Activated CD4-positive, alpha-beta memory T cell treated with anti-CD3 and anti-CD28 coated beads, Interleukin-2, amount 10 ng/mL, durations not matched to agents 7 days and 5 days (primary cell): Measurements from ENCODE around the gene RIN1. TPM values are rescaled to one million over a fixed set of nuclear protein-coding genes. Genes with fewer than 3 reads are reported as not detected.
"Not testable (repeated sequence)": the region's sequence is repeated elsewhere in the genome, so short reads cannot be mapped to it uniquely, and the experiment has no call there.

Source experiments
- CTCF ChIA-PET: fragments of 350-600 bp; sonication (Branson Sonifier 250); formaldehyde crosslinking; loops from one replicate; lab custom pipeline; 2021; ENCODE audit warnings: antibody characterized with exemption, inconsistent platforms; lab: Charles Lee
- POLR2A ChIA-PET: fragments of 350-600 bp; sonication (Branson Sonifier 250); formaldehyde crosslinking; loops from one replicate; lab custom pipeline; 2021; ENCODE audit warnings: antibody characterized with exemption; lab: Charles Lee
- DNase-seq: peaks from one replicate; pipeline ENCODE4 v3.0.0-alpha.2; 2020
- H3K27ac Mint-ChIP-seq: one replicate; pipeline ENCODE4 v1.8.0; 2021; ENCODE audit warnings: mild to moderate bottlenecking, mixed read lengths
- H3K27me3 Mint-ChIP-seq: one replicate; pipeline ENCODE4 v1.8.0; 2021; ENCODE audit warnings: mixed read lengths
- H3K36me3 Mint-ChIP-seq: one replicate; pipeline ENCODE4 v1.8.0; 2021; ENCODE audit warnings: low read depth, mixed read lengths
- H3K4me1 Mint-ChIP-seq: one replicate; pipeline ENCODE4 v1.8.0; 2021; ENCODE audit warnings: mixed read lengths
- H3K4me3 Mint-ChIP-seq: one replicate; pipeline ENCODE4 v1.8.0; 2021; ENCODE audit warnings: mild to moderate bottlenecking, mixed read lengths
- H3K9me3 Mint-ChIP-seq: one replicate; pipeline ENCODE4 v1.8.0; 2021; ENCODE audit warnings: mixed read lengths
- total RNA-seq, 2 experiments: library from RNA; stranded (reverse); gene quantifications; one replicate each; pipeline ENCODE4 v1.2.3, GENCODE V29; 2021

The RIN1 gene
- total RNA-seq, 2 experiments from 2014 or later, result 0.43 to 0.73 TPM

DNA sequence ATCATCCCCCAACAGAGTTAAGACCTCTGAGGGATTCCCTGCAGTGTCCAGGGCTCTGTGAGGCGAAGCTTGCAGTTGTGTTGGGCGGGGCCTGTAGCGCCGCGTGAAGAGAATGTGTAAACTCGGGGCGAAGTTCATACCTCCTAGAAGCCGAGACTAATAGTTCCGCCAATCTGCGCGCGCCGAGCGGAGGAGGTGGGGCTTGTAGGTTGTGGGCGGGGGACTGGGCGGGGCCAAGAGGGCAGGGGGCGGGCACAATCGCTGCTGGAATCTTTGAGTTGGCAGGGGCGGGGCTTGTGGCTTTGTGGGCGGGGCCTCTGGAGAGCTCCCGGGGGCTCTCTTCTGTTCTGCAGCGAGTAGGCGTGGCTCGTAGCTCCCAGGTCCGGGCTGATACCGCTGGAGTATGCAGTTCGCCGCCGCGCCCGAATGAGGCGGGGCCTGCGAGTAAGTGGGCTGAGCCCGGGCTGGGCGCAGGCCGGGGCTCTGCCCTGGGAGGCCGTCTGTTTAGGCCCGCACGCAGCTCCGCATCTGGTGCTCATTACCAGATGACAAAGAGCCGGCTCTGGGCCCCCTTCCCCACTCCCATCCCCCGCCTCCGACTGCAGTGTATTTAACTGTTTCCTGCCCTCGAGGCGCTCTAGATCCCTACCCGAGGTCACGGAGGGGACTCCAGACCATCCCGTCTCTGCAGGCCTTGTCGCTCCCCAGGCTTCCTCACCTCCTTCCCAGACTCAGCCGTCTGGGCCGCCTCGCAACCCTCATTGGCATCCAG is 23.5 kb downstream of the RIN1 start:
- Mint-ChIP-seq H3K9me3 (no peaks in the 10 kb centered on the region), H3K27me3 (peaks cover 7% of the 10 kb centered on the region), H3K4me3 (peak overlapping the region; percentile 85), H3K27ac (peak overlapping the region; percentile 90), H3K36me3 (no peaks in the 10 kb centered on the region), H3K4me1 (peaks cover 21% of the 10 kb centered on the region)
- peak; percentile 98 for DNase-seq
- POLR2A ChIA-PET, result interaction anchor here (1.0 to 3.9 kb wide), 16 partner anchors 12 to 304 kb away, joined by 3 to 30 read pairs (median 6); partner anchors contain the start of genes B4GAT1, BRMS1, DPP3 and RBM14
- CTCF ChIA-PET, result interaction anchor here (0.6 to 3.3 kb wide), 28 partner anchors 9 to 365 kb away, joined by 3 to 73 read pairs (median 8); partner anchors contain the start of genes B4GAT1, BRMS1, DPP3 and MRPL11

DNA sequence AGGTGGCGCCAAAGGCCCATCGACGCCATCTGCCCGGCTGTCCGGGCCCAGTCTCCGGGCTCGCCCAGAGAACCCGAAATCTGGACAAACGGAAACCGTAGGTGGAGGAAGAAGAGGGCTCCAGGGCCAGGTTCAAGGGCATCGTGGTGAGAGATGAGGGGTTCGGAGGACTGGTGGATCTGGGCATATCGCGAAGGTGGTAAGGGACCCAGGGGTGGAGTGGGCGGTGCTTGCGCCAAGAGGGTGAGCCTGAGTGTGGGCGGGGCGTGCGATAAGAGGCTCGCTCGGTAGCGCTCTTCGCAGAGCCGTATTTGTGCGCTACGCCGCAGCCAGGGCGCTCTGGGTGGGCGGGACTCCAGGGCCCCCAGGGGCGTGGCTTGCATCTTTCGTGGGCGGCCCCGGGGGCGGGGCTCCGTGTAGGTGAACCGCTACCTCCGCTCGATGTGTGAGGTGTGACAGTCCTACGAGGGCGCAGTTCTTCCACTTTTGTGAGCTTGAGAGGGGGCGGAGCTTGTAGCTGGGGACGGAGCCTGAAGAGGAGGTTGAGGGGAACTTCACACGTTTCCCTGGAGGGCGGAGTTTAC is 24.2 kb downstream of the RIN1 start:
- POLR2A ChIA-PET, result interaction anchor here (0.7 to 3.9 kb wide), 17 partner anchors 12 to 304 kb away, joined by 3 to 30 read pairs (median 6); partner anchors contain the start of genes B4GAT1, BRMS1, DPP3 and RBM14
- Mint-ChIP-seq H3K27me3 (peaks cover 10% of the 10 kb centered on the region), H3K4me3 (peak overlapping the region; percentile 85), H3K9me3 (no peaks in the 10 kb centered on the region), H3K36me3 (no peaks in the 10 kb centered on the region), H3K27ac (peak overlapping the region; percentile 90), H3K4me1 (peaks cover 16% of the 10 kb centered on the region)
- DNase-seq, result peak; percentile 97
- CTCF ChIA-PET, result interaction anchor here (0.6 to 3.3 kb wide), 34 partner anchors 10 to 366 kb away, joined by 3 to 73 read pairs (median 5); partner anchors contain the start of genes B4GAT1, BRMS1, DPP3 and MRPL11

DNA sequence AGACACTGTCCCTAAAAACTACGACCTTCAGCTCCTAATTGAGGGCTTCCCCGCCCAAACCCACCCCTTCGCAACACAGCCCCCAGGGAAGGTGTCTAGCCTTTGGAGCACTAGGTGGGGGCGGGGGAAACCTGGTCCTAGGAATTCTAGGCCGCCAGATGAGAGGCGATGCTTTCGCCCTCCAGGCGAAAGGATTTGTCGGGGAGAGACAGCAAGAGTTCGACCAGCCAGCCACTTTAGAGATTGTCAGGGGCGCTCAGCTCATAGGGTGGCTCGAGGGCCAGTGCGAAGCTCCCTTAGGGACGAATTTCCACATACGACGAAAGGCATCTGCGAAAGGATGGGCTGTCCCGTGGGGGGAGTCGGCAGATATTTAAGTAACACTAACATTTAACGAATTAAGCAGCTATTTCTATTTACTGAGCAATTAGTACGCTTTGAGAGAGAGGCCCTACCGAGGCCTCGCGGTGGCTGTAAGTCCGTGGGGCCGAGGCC is 24.7 kb downstream of the RIN1 start:
- Mint-ChIP-seq H3K36me3 (no peaks in the 10 kb centered on the region), H3K27me3 (peaks cover 10% of the 10 kb centered on the region), H3K4me3 (peak overlapping the region; percentile 85), H3K27ac (peak overlapping the region; percentile 90), H3K9me3 (no peaks in the 10 kb centered on the region), H3K4me1 (peaks cover 16% of the 10 kb centered on the region)
- ChIA-PET POLR2A (interaction anchor here (0.7 to 3.9 kb wide), 13 partner anchors 13 to 305 kb away, joined by 3 to 30 read pairs (median 7); partner anchors contain the start of genes B4GAT1, BRMS1, DPP3 and RBM14), CTCF (interaction anchor here (0.6 to 3.3 kb wide), 27 partner anchors 9 to 366 kb away, joined by 3 to 73 read pairs (median 9); partner anchors contain the start of genes B4GAT1, BRMS1, DPP3 and MRPL11)
- no peak for DNase-seq

DNA sequence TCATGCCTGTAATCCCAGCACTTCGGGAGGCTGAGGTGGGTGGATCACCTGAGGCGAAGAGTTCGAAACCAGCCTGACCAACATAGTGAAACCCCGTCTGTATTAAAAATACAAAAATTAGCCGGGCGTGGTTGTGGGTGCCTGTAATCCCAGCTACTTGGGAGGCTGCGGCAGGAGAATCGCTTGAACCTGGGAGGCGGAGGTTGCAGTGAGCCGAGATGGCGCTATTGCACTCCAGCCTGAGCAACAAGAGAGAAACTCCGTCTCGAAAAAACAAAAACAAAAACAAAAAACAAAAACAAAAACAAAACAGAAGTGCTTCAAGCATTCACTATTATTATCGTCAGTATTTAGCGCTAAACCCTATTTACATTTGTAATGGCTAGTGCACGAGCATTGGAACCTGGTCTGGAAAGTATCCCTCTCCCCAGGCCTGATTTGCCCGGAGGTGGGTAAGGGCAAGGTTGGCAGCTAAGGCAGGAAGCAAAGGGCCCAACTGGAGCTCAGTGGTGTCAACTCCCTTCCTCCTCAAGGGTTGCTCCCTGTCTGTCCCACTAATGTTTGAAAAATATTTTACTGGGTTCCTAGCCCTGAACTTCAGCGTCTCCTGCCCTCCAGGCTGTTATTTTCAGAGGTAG is 25.3 kb downstream of the RIN1 start:
- H3K36me3 Mint-ChIP-seq, H3K27ac Mint-ChIP-seq, DNase-seq, H3K9me3 Mint-ChIP-seq, H3K4me3 Mint-ChIP-seq: not testable (repeated sequence)
- CTCF ChIA-PET, result interaction anchor here (0.6 to 3.3 kb wide), 24 partner anchors 9 to 128 kb away, joined by 3 to 73 read pairs (median 10); partner anchors contain the start of genes B4GAT1, BRMS1, MRPL11 and RIN1
- peaks cover 10% of the 10 kb centered on the region for H3K27me3 Mint-ChIP-seq
- H3K4me1 Mint-ChIP-seq, result peaks cover 16% of the 10 kb centered on the region
- POLR2A ChIA-PET, result interaction anchor here (0.7 to 3.9 kb wide), 11 partner anchors 14 to 306 kb away, joined by 3 to 30 read pairs (median 7); partner anchors contain the start of genes B4GAT1, BRMS1, DPP3 and RBM14

DNA sequence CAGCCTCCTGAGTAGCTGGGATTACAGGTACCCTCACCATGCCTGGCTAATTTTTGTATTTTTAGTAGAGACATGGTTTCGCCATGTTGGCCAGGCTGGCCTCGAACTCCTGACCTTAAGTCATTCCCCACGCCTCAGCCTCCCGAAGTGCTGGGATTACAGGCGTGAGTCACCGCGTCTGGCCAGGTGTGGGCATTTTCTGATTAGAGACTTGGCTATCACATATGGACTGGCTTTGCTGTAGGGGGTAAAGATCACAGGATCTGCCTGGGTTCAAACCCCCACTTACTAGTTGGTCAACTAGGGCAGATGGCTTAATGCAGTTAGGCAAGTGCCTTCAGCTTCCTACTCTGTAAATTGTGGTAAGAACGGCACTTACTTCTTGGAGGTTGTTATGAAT is 25.9 kb downstream of the RIN1 start:
- Mint-ChIP-seq H3K4me1 (peaks cover 16% of the 10 kb centered on the region), H3K27me3 (peaks cover 9% of the 10 kb centered on the region), H3K27ac (no peak overlapping the region), H3K36me3 (no peaks in the 10 kb centered on the region), H3K9me3 (no peaks in the 10 kb centered on the region), H3K4me3 (no peak overlapping the region)
- ChIA-PET POLR2A (no interaction called here), CTCF (interaction anchor here (3.1 to 3.3 kb wide), 2 partner anchors 20 to 74 kb away, joined by 52 to 73 read pairs; no protein-coding TSS in a partner anchor)
- no peak for DNase-seq

DNA sequence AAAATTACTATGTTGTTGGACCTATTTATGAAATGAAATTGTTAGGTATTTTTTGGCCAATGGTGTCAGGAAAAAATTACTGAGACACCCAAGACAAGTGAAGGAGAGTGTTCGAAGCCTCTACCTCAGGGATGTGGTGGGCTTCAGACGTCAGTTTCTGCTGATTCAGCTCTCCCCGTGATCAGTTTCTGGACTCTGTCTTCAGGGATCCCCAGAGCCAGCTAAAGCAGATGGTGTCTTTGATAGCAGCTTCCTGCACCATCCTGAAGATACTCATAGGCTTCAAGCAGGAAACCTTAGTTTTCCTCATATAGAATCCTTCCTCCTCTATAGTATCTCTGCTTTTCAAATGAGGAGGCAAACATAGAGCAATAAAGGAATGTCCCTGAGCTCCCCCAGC is 26.8 kb downstream of the RIN1 start:
- Mint-ChIP-seq H3K4me3 (no peak overlapping the region), H3K9me3 (no peaks in the 10 kb centered on the region), H3K27ac (no peak overlapping the region), H3K27me3 (peaks cover 8% of the 10 kb centered on the region), H3K36me3 (no peaks in the 10 kb centered on the region), H3K4me1 (peaks cover 16% of the 10 kb centered on the region)
- ChIA-PET POLR2A (no interaction called here), CTCF (no interaction called here)
- no peak for DNase-seq

DNA sequence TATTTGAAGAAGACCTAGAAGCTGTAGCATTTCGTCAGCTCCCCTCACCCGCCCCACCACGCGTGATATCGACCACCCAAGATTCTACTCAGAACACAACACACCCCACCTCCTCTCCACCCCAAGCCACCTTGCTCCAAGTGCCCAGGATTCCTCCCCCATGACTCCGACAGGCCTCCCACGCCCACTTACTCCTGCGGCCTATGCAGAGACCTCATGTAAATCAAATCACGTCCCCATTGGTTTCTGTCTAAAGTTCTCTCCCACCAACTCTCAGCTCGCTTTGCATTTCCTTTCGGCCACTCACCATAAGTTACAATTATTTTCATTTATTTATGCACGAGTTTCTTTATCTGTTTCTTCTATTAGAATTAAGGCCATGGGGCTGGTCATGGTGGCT is 33.6 kb downstream of the RIN1 start:
- Mint-ChIP-seq H3K27ac (no peak overlapping the region), H3K9me3 (no peaks in the 10 kb centered on the region), H3K36me3 (no peaks in the 10 kb centered on the region), H3K27me3 (peaks cover 3% of the 10 kb centered on the region), H3K4me1 (no peaks in the 10 kb centered on the region), H3K4me3 (no peak overlapping the region)
- CTCF ChIA-PET, result interaction anchor here (0.7 to 1.5 kb wide), 3 partner anchors 9 to 277 kb away, joined by 3 to 6 read pairs (median 3); no protein-coding TSS in a partner anchor
- POLR2A ChIA-PET, result interaction anchor here (1.2 kb wide), 1 partner anchor 14 kb away, joined by 3 read pairs; the partner anchor contains the start of gene YIF1A
- DNase-seq, result no peak

DNA sequence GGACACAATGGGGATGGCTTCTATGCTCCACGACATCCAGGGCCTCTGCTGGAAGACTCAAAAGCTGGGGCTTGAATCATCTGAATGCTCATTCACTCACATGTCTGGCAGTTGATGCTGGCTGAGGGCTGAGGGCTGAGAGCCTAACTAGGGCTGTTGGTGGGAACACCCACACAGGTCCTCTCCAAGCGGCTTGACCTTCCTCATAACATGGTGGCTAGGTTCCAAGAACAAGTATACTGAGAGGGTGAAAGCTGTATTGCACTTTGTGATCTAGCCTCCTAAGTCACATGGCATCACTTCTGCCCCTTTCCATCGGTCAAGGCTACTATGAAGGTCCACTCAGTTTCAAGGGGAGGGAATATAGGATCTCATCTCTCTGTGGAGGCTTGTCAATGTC is 37.0 kb downstream of the RIN1 start:
- H3K36me3 Mint-ChIP-seq, result no peaks in the 10 kb centered on the region
- no peak for DNase-seq
- H3K27ac Mint-ChIP-seq, result no peak overlapping the region
- no peaks in the 10 kb centered on the region for H3K4me1 Mint-ChIP-seq
- CTCF ChIA-PET, result interaction anchor here (3.3 kb wide), 1 partner anchor 13 kb away, joined by 12 read pairs; no protein-coding TSS in a partner anchor
- no peaks in the 10 kb centered on the region for H3K9me3 Mint-ChIP-seq
- peaks cover 3% of the 10 kb centered on the region for H3K27me3 Mint-ChIP-seq
- POLR2A ChIA-PET, result no interaction called here
- H3K4me3 Mint-ChIP-seq, result no peak overlapping the region

DNA sequence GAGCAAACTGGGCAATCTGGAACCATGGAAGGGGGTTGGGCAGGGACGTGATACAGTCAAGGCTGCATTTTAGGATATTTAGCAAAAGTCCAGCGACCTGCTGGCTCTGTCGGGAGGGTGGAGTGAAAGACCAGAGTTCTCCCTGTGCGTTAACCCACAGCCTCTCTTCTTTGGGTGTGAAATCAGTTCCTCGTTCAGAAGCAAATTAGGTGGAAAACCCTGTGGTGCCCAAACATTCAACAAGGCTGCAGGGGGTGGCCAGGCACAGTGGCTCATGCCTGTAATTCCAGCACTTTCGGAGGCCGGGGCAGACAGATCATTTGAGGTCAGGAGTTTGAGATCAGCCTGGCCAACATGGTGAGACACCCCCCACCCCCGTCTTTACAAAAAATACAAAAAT is 38.6 kb downstream of the RIN1 start:
- POLR2A ChIA-PET, result no interaction called here
- no peak overlapping the region for H3K4me3 Mint-ChIP-seq
- CTCF ChIA-PET, result interaction anchor here (3.3 kb wide), 1 partner anchor 14 kb away, joined by 12 read pairs; no protein-coding TSS in a partner anchor
- no peak for DNase-seq
- H3K27me3 Mint-ChIP-seq, result peaks cover 13% of the 10 kb centered on the region
- no peaks in the 10 kb centered on the region for H3K36me3 Mint-ChIP-seq
- H3K9me3 Mint-ChIP-seq, result no peaks in the 10 kb centered on the region
- H3K27ac Mint-ChIP-seq, result no peak overlapping the region
- peaks cover 3% of the 10 kb centered on the region for H3K4me1 Mint-ChIP-seq

DNA sequence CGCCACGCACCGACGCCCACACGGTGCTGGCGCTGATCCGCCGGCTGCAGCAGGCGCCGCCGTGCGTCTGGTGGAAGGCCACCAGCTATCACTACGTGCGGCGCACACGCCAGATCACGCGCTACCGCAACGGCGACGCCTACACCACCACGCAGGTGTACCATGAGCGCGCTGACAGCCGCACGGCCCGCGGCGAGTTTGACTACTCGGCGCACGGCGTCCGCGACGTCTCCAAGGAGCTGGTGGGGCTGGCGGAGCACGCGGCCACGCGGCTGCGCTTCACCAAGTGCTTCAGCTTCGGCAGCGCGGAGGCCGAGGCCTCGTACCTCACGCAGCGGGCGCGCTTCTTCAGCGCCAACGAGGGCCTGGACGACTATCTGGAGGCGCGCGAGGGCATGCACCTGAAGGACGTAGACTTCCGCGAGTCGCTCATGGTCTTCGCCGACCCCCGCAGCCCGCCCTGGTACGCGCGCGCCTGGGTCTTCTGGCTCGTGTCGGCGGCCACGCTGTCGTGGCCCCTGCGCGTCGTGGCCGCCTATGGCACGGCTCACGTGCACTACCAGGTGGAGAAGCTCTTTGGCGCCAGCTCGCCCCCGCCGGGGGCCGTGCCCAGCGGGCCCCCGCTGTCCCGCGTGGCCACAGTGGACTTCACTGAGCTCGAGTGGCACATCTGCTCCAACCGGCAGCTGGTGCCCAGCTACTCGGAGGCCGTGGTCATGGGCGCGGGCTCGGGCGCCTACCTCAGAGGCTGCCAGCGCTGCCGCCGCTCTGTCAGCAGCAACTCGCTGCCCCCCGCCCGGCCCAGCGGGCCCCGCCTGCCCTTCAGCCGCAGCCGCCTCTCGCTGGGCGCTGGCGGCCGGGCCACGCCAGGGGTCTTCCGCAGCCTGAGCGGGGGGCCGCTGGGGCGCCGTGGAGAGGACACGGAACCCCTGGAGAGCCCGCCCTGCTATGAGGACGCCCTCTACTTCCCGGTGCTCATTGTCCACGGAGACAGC is 41.3 kb downstream of the RIN1 start:
- H3K27ac Mint-ChIP-seq, result no peak overlapping the region
- H3K36me3 Mint-ChIP-seq, result no peaks in the 10 kb centered on the region
- peaks cover 16% of the 10 kb centered on the region for H3K4me1 Mint-ChIP-seq
- CTCF ChIA-PET, result no interaction called here
- POLR2A ChIA-PET, result no interaction called here
- no peak for DNase-seq
- peaks cover 29% of the 10 kb centered on the region for H3K27me3 Mint-ChIP-seq
- H3K4me3 Mint-ChIP-seq, result no peak overlapping the region
- no peaks in the 10 kb centered on the region for H3K9me3 Mint-ChIP-seq

DNA sequence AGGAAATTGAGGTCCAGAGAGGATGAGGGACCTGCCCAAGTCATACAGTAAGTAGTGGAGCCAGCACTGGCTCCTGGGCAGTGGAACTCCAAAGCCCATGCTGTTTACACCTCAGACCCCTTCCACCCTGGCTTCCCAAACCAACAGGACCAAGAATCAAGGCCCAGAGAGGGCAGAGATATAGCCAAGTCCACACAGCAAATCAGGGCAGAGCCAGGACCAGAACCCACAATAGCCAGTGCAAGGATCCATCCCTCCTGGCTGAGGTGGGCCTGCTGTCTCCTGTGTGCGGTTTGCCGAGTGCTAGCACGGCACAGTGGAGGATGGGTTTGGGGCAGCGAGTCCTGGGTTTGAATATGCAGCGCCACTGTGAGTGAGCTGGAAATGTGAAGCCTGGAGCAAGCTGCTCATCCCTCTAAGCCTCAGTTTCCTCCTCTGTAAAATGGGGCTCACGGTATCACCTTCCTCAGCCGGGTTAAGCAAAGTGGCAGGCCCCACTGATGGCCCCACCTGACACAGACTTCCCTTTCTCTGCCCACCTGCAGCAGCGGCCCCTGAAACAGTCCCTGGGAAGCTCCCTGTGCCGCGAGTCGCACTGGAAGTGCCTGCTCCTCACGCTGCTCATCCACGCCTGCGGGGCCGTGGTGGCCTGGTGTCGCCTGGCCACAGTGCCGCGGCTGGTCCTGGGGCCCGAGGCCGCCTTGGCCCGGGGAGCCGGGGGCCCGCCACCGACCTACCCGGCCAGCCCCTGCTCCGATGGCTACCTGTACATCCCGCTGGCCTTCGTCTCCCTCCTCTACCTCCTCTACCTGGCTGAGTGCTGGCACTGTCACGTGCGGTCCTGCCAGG is 42.2 kb downstream of the RIN1 start:
- H3K27ac Mint-ChIP-seq, result no peak overlapping the region
- CTCF ChIA-PET, result no interaction called here
- H3K27me3 Mint-ChIP-seq, result peaks cover 29% of the 10 kb centered on the region
- no peak for DNase-seq
- POLR2A ChIA-PET, result no interaction called here
- no peaks in the 10 kb centered on the region for H3K36me3 Mint-ChIP-seq
- no peaks in the 10 kb centered on the region for H3K9me3 Mint-ChIP-seq
- no peak overlapping the region for H3K4me3 Mint-ChIP-seq
- peaks cover 24% of the 10 kb centered on the region for H3K4me1 Mint-ChIP-seq
